ENCODE results near the gene LRCH1. TPM values are rescaled to one million over a fixed set of nuclear protein-coding genes. Genes with fewer than 3 reads are reported as not detected.

Gene LRCH1
- total and polyA plus RNA-seq, 2 of the 13 experiments (the other 11 are each of a cell fraction or from before 2014, with no cell fraction given) = 4.1 to 12.6 TPM

DNA sequence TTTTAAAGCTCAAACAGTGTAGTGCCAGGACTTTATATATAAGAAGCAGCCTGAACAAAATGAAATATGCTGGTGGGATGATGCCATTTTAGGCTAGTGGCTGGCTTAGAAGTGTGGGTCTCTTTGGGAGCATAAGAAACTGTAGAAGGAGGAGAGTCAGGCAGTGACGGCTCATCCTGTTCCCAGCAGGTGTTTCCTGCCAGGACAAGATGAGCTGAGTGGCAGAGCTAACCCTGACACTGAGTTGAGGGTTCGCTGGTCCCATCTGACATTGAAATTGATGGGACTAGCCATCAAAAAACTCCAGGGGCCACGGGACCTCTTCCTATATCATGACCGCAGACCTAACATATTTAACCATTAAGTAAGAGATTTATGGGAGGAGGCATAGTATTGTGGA is 192.7 kb downstream of the LRCH1 start:
- H3K27me3 ChIP-seq (ENCODE audit: control insufficient read depth in 1 of 2, insufficient read depth in 2 of 2, low read length in 2 of 2) = no peaks in the 10 kb centered on the region
- peaks cover 4 to 31% of the 10 kb centered on the region in 2 experiments; a peak in 4 of 5 replicates for H3K36me3 ChIP-seq (replicated peaks in 1 of 2; ENCODE audit: control insufficient read depth in 1 of 2, insufficient read depth in 2 of 2, low read length in 2 of 2)
- no peaks in the 10 kb centered on the region for H3K79me2 ChIP-seq (ENCODE audit: insufficient read depth, low read length)
- BruUV-seq (replicated peaks) = no TSS peak
- WGBS (ENCODE audit: low lambda C conversion rate) = 89% methylated on average over 4 of the region's 4 CpGs
- H3K9me3 ChIP-seq (ENCODE audit: low read length) = no peaks in the 10 kb centered on the region
- CTCF ChIA-PET (ENCODE audit: low intra/inter-chr PET ratio, low total read pairs) = no interaction called here
- no peak overlapping the region for H2AFZ ChIP-seq (ENCODE audit: low read length)
- H3K4me2 ChIP-seq (ENCODE audit: low read depth, low read length) = no peak overlapping the region
- no peak for FAIRE-seq
- no peak overlapping the region for H3K27ac ChIP-seq (ENCODE audit: extremely low read length, insufficient read depth, low read length)
- H3K4me1 ChIP-seq (ENCODE audit: insufficient read depth, low read length) = peaks cover 9% of the 10 kb centered on the region
- no peak overlapping the region for H3K9ac ChIP-seq (ENCODE audit: insufficient read depth, low read depth, low read length)
- in situ Hi-C loops (cut with HindIII; ENCODE audit: extremely low pct_ligation_motif_present, low pct_unique_long_range_greater_than_20kb) = no loop called here
- no peaks in the 10 kb centered on the region for H4K20me1 ChIP-seq (ENCODE audit: insufficient read depth, low read length)
- intact Hi-C loops (cut with micrococcal nuclease; ENCODE audit: unreplicated experiment) = no loop called here
- no peak for ATAC-seq
- no peak overlapping the region for H3K4me3 ChIP-seq (replicated peaks in 1 of 3; ENCODE audit: insufficient read depth in 1 of 3, low read depth in 2 of 3, low read length in 3 of 3)
- DNase-seq (ENCODE audit: low spot score) = no peak
- POLR2A ChIA-PET = no interaction called here
- TF ChIP-seq, protein P1, sequence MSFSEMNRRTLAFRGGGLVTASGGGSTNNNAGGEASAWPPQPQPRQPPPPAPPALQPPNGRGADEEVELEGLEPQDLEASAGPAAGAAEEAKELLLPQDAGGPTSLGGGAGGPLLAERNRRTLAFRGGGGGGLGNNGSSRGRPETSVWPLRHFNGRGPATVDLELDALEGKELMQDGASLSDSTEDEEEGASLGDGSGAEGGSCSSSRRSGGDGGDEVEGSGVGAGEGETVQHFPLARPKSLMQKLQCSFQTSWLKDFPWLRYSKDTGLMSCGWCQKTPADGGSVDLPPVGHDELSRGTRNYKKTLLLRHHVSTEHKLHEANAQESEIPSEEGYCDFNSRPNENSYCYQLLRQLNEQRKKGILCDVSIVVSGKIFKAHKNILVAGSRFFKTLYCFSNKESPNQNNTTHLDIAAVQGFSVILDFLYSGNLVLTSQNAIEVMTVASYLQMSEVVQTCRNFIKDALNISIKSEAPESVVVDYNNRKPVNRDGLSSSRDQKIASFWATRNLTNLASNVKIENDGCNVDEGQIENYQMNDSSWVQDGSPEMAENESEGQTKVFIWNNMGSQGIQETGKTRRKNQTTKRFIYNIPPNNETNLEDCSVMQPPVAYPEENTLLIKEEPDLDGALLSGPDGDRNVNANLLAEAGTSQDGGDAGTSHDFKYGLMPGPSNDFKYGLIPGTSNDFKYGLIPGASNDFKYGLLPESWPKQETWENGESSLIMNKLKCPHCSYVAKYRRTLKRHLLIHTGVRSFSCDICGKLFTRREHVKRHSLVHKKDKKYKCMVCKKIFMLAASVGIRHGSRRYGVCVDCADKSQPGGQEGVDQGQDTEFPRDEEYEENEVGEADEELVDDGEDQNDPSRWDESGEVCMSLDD (CRISPR knock-in tag; IDR thresholded peaks at IDR 0.05; ENCODE audit: borderline replicate concordance) = no peak
- TF ChIP-seq MED8 (CRISPR knock-in tag; IDR thresholded peaks at IDR 0.05; ENCODE audit: insufficient replicate concordance) (no peak), RFX5 (IDR thresholded peaks at IDR 0.05; ENCODE audit: low read depth, low read length) (no peak), ERF (CRISPR knock-in tag; IDR thresholded peaks at IDR 0.05) (no peak), ZBTB38 (CRISPR knock-in tag; IDR thresholded peaks at IDR 0.05) (no peak)
- TF ChIP-seq, protein P2, sequence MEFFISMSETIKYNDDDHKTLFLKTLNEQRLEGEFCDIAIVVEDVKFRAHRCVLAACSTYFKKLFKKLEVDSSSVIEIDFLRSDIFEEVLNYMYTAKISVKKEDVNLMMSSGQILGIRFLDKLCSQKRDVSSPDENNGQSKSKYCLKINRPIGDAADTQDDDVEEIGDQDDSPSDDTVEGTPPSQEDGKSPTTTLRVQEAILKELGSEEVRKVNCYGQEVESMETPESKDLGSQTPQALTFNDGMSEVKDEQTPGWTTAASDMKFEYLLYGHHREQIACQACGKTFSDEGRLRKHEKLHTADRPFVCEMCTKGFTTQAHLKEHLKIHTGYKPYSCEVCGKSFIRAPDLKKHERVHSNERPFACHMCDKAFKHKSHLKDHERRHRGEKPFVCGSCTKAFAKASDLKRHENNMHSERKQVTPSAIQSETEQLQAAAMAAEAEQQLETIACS (CRISPR knock-in tag; IDR thresholded peaks at IDR 0.05) = no peak

All from HepG2 (cell line).